Mesendoderm (in vitro differentiated cells): Measurements from ENCODE around the gene ACTRT2.

Experiments
- DNase-seq: peaks from one replicate; pipeline ENCODE4 v3.0.0; 2013
- H2AK5ac ChIP-seq: 2 replicates; pipeline ENCODE4 v1.6.1; 2013; ENCODE audit warnings: low read length, inconsistent platforms
- H2BK120ac ChIP-seq: 2 replicates; pipeline ENCODE4 v1.6.1; 2013; ENCODE audit warnings: low read depth, mild to moderate bottlenecking, low read length, moderate library complexity, mixed read lengths
- H2BK15ac ChIP-seq: replicated peaks from 2 replicates; pipeline ENCODE4 v1.6.1; 2013; ENCODE audit warnings: low read depth, mild to moderate bottlenecking, moderate library complexity
- H2BK5ac ChIP-seq: 2 replicates; pipeline ENCODE4 v1.6.1; 2013; ENCODE audit warnings: low read length, inconsistent platforms
- H3K18ac ChIP-seq: 2 replicates; pipeline ENCODE4 v1.6.1; 2013; ENCODE audit warnings: mild to moderate bottlenecking, low read length, mixed read lengths
- H3K23ac ChIP-seq: one replicate; pipeline ENCODE4 v1.6.1; 2013; ENCODE audit warnings: low read length
- H3K27ac ChIP-seq: 2 replicates; pipeline ENCODE4 v1.5.1; 2013; ENCODE audit warnings: low read depth, mild to moderate bottlenecking, inconsistent platforms, low read length, moderate library complexity
- H3K27me3 ChIP-seq: 2 replicates; pipeline ENCODE4 v1.6.1; 2013; ENCODE audit warnings: low read length, control low read depth, mild to moderate bottlenecking, inconsistent platforms; ENCODE audit not compliant: insufficient read depth, poor library complexity
- H3K36me3 ChIP-seq: 2 replicates; pipeline ENCODE4 v1.6.1; 2013; ENCODE audit warnings: low read length, inconsistent platforms; ENCODE audit not compliant: control insufficient read depth, insufficient read depth
- H3K4ac ChIP-seq: one replicate; pipeline ENCODE4 v1.6.1; 2013; ENCODE audit warnings: low read depth, mild to moderate bottlenecking, low read length, moderate library complexity
- H3K4me1 ChIP-seq: 2 replicates; pipeline ENCODE4 v1.6.1; 2013; ENCODE audit warnings: low read depth, low read length, inconsistent platforms; ENCODE audit not compliant: control insufficient read depth
- H3K4me2 ChIP-seq: 2 replicates; pipeline ENCODE4 v1.6.1; 2013; ENCODE audit warnings: low read length
- H3K4me3 ChIP-seq: 2 replicates; pipeline ENCODE4 v1.5.1; 2013; ENCODE audit warnings: mild to moderate bottlenecking, low read length
- H3K56ac ChIP-seq: one replicate; pipeline ENCODE4 v1.6.1; 2013; ENCODE audit warnings: low read length
- H3K79me1 ChIP-seq: 2 replicates; pipeline ENCODE4 v1.6.1; 2013; ENCODE audit warnings: low read length, inconsistent platforms
- H3K79me2 ChIP-seq: 2 replicates; pipeline ENCODE4 v1.6.1; 2013; ENCODE audit warnings: mild to moderate bottlenecking, low read length; ENCODE audit not compliant: control insufficient read depth, insufficient read depth
- H3K9ac ChIP-seq: 2 replicates; pipeline ENCODE4 v1.6.1; 2013; ENCODE audit warnings: low read length, inconsistent platforms
- H4K5ac ChIP-seq: one replicate; pipeline ENCODE4 v1.6.1; 2013; ENCODE audit warnings: low read length
- H4K8ac ChIP-seq: one replicate; pipeline ENCODE4 v1.6.1; 2013; ENCODE audit warnings: low read depth, mild to moderate bottlenecking, control low read depth, low read length, moderate library complexity
- WGBS: extraction: QIAGEN DNeasy Blood & Tissue Kit; methylation state at CpG from one replicate; pipeline ENCODE4 v1.1.7; 2013; ENCODE audit warnings: low lambda C conversion rate, missing lambda C conversion rate; ENCODE audit not compliant: insufficient coverage; ENCODE audit errors: extremely low coverage; 5-methylcytosine and 5-hydroxymethylcytosine counted together

ACTRT2 gene

DNA sequence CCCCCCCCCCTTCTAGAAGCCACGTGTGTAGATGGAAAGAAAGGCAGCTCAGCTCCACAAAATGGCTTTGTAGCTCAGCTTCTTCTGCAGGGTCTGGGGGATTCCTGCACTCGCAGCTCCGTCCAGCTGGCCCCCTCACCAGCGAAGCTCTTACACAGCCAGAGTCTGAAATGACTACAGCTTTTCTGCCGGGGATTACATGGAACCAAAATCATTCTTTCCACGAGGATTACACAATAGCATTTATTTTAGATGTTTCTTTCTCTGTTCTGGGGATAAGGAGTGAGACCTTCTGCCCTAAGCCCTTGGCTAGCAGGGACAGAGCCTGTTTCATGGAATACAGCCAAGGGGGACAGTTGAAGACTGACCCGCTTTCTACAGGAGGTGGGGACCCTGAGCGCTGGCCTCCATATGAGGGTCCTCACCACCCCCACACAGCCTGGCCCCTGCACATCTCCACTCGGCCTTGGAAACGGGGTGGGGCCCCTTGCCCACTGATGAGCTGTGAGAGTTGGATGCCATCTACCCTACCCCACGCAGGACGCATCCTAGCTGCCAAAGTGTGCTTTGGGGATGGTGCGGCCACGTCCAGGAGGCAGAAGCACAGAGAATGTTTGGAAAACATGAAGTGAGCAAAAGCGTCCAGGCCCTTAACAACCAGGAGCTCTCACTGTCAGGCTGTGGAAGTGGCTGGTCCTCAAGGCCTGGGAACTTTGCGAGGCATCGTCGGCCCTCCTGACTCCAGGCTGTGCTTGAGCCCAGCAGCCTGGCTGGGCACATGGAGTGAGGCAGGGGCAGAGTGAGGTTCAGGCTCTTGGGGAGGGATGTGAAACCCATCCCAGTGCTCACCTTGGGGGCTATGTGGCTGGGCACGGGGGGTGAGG is 14.5 kb downstream of the ACTRT2 start:
- Histone ChIP-seq H3K4me2 (no peak overlapping the region), H3K27ac (no peak overlapping the region), H4K5ac (no peak overlapping the region), H4K8ac (no peak overlapping the region), H2BK120ac (no peak overlapping the region), H2BK15ac (no peak overlapping the region), H2BK5ac (no peak overlapping the region), H3K23ac (no peak overlapping the region), H3K9ac (no peak overlapping the region), H3K36me3 (no peaks in the 10 kb centered on the region), H3K79me2 (no peaks in the 10 kb centered on the region), H3K79me1 (no peaks in the 10 kb centered on the region), H3K4ac (no peak overlapping the region), H3K4me1 (no peaks in the 10 kb centered on the region), H3K18ac (no peak overlapping the region), H3K4me3 (no peak overlapping the region), H3K27me3 (no peaks in the 10 kb centered on the region), H3K56ac (no peak overlapping the region), H2AK5ac (no peak overlapping the region)
- no CpG with 5 or more reads among the region's 19 CpGs for WGBS
- no peak for DNase-seq

DNA sequence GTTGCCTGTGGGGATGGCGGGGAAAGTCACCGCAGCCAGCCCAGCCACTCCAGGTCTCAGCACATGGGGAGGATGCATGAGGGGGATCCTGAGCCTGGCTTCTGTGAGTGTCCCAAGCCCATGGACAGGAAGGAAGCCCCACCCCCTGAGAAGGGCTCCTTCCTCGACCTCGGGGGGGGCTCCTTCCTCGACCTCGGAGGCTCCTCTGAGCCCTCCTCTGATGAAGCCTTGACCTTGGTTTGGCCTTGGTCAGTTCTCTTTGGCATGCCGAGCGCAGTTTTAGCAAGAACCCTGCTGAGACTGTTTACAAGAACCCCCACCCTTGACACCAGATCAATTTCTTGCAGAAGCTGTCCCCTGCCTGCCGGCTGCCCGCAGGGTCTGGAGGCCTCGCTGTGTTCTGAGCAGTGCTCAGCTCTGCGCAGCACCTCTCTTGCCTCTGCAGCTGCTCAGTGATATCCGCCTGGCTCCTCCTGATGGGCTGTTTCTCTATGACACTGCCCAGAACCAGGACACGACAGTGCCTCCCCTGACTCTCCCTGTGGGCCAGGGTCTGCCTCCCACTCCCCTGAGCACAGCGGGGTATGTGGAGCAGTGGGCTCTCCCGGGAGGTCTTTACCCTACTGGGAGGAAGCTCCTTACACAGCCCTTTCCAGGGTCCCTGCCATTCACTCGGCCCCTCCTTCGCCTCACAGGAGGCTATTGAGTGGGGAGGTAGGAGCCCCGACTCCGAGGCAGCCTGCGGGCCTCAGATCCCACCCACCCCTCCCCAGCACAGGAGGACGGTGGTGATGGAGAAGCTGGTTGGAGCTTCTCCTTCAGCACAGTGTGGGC is 15.4 kb downstream of the ACTRT2 start:
- Histone ChIP-seq H3K23ac (no peak overlapping the region), H3K27me3 (no peaks in the 10 kb centered on the region), H2AK5ac (no peak overlapping the region), H2BK15ac (no peak overlapping the region), H3K79me2 (no peaks in the 10 kb centered on the region), H3K4me3 (no peak overlapping the region), H3K4ac (no peak overlapping the region), H3K27ac (no peak overlapping the region), H3K56ac (no peak overlapping the region), H4K5ac (no peak overlapping the region), H3K4me2 (no peak overlapping the region), H3K9ac (no peak overlapping the region), H3K36me3 (no peaks in the 10 kb centered on the region), H2BK120ac (no peak overlapping the region), H3K18ac (no peak overlapping the region), H4K8ac (no peak overlapping the region), H3K4me1 (no peaks in the 10 kb centered on the region), H3K79me1 (no peaks in the 10 kb centered on the region), H2BK5ac (no peak overlapping the region)
- no peak for DNase-seq
- no CpG with 5 or more reads among the region's 22 CpGs for WGBS

DNA sequence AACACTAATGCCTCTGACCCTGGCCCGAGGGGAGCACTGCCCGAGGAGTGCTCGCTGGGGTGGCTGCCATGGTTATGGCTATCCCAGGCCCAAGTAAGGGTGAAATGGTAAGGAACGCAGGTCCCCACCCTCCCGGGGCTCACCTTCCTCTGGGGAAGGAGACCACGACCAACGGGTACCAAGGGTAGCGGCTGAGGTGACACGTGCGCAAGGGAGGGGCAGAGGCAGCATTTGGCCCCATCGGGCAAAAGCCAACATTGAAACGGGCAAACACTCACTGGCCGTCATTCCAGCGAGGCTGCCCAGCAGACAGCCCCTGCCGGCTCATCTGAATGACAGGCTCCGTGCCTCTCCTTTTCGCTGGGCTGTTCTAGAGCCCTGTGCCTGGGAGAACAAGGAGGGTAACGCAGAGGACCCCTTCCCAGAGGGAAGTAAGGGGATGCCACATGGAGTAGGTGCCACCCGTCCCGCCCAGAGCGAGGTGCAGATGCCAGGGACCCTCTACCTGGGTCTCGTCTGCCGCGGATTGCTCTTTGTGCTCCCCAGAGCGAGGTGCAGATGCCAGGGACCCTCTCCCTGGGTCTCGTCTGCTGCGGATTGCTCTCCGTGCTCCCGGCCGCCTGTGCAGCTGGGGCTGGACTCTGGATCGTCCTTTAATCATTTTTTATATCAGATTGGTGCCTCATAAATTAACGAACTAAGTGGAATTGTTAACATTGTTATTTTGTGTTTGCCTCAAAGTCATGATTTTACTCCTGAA is 16.2 kb downstream of the ACTRT2 start:
- H2BK15ac ChIP-seq: no peak overlapping the region
- no peak overlapping the region for H3K18ac ChIP-seq
- H2BK120ac ChIP-seq: no peak overlapping the region
- no peak overlapping the region for H3K23ac ChIP-seq
- H3K27ac ChIP-seq: no peak overlapping the region
- no peak overlapping the region for H3K4me2 ChIP-seq
- no peak overlapping the region for H4K5ac ChIP-seq
- no peak overlapping the region for H3K4ac ChIP-seq
- H3K4me3 ChIP-seq: no peak overlapping the region
- H3K36me3 ChIP-seq: no peaks in the 10 kb centered on the region
- H3K79me1 ChIP-seq: no peaks in the 10 kb centered on the region
- H2BK5ac ChIP-seq: no peak overlapping the region
- H3K27me3 ChIP-seq: no peaks in the 10 kb centered on the region
- H3K79me2 ChIP-seq: no peaks in the 10 kb centered on the region
- no peak overlapping the region for H3K56ac ChIP-seq
- DNase-seq: no peak
- no peak overlapping the region for H2AK5ac ChIP-seq
- no CpG with 5 or more reads among the region's 32 CpGs for WGBS
- no peak overlapping the region for H3K9ac ChIP-seq
- no peak overlapping the region for H4K8ac ChIP-seq
- no peaks in the 10 kb centered on the region for H3K4me1 ChIP-seq

DNA sequence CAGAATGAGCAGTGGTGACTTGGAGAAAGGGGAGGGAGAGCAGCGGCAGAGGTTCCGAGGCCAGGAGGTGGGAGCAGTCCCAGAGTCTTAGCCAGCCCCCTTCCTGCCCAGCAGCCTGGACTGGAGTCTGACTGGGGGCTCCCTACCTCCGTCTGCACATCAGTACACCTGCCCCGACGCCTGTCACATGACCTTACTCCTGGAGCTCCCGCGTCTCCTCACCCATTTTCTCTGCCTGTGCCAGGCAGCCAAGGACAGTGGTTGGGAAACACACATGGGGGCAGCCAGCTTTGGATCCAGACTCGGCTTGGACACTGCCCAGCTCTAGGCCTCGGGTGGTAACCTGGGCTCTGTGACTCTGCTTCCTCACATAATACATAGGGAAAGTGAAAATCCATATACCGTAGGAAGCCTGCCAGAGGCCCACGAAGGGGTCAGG is 16.9 kb downstream of the ACTRT2 start:
- Histone ChIP-seq H2AK5ac (no peak overlapping the region), H3K4ac (no peak overlapping the region), H3K18ac (no peak overlapping the region), H3K79me2 (no peaks in the 10 kb centered on the region), H2BK15ac (no peak overlapping the region), H4K5ac (no peak overlapping the region), H3K36me3 (no peaks in the 10 kb centered on the region), H3K27me3 (no peaks in the 10 kb centered on the region), H3K9ac (no peak overlapping the region), H3K79me1 (no peaks in the 10 kb centered on the region), H3K4me3 (no peak overlapping the region), H4K8ac (no peak overlapping the region), H2BK120ac (no peak overlapping the region), H3K4me2 (no peak overlapping the region), H2BK5ac (no peak overlapping the region), H3K56ac (no peak overlapping the region), H3K23ac (no peak overlapping the region), H3K27ac (no peak overlapping the region), H3K4me1 (no peaks in the 10 kb centered on the region)
- no CpG with 5 or more reads among the region's 11 CpGs for WGBS
- DNase-seq: no peak

DNA sequence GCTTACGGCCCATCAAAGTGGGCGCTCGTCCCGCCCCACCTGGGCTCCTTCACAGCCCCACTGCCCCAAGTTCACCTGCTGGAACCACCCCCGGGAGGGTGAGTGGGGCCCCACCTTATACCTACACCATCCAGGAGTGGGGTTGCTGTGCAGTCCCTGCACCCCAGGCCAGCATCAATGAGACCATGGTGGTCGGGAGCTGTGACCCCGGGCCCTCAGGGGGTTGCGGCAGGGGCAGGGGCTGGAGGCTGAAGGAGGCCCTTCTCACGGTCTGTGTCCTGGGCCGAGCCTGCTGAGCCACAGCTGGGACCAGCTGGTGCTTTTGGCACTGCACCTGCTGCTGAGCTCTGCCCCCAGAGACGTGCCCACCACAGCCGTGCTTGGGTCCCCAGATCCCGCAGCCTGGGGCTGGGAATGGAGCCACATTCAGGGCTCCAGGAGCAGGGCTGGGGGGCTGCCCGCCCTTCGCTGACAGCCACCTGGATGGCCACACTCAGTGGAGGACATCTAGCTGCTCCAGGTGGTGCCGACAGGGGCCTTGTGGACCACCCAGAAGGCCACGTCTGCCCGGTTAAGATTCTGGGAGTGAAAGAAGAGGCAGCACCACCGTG is 17.4 kb downstream of the ACTRT2 start:
- Histone ChIP-seq H3K9ac (no peak overlapping the region), H3K4ac (no peak overlapping the region), H3K79me1 (no peaks in the 10 kb centered on the region), H3K18ac (no peak overlapping the region), H4K8ac (no peak overlapping the region), H4K5ac (no peak overlapping the region), H3K23ac (no peak overlapping the region), H2BK5ac (no peak overlapping the region), H2AK5ac (no peak overlapping the region), H3K27me3 (no peaks in the 10 kb centered on the region), H3K4me1 (no peaks in the 10 kb centered on the region), H2BK120ac (no peak overlapping the region), H3K36me3 (no peaks in the 10 kb centered on the region), H3K4me3 (no peak overlapping the region), H3K79me2 (no peaks in the 10 kb centered on the region), H2BK15ac (no peak overlapping the region), H3K4me2 (no peak overlapping the region), H3K27ac (no peak overlapping the region), H3K56ac (no peak overlapping the region)
- no peak for DNase-seq
- no CpG with 5 or more reads among the region's 19 CpGs for WGBS
